Measurements from ENCODE around the gene LARGE1.

Gene LARGE1

GRCh38 chr22:33537059-33537458 lies 383.2 kb downstream of the LARGE1 start:
- Histone ChIP-seq H3K9me3 (ENCODE audit: insufficient read depth, low read length, severe bottlenecking) (peaks cover 3% of the 10 kb centered on the region), H4K20me1 (ENCODE audit: insufficient read depth, low read length) (no peaks in the 10 kb centered on the region), H3K27me3 (ENCODE audit: insufficient read depth, low read length, poor library complexity) (no peaks in the 10 kb centered on the region), H3K4me3 (ENCODE audit: low read depth in 1 of 2, low read length in 2 of 2) (no peak overlapping the region), H2AFZ (ENCODE audit: low read depth, low read length) (no peak overlapping the region), H3K27ac (ENCODE audit: low read length) (no peak overlapping the region), H3K36me3 (ENCODE audit: insufficient read depth, low read length) (no peaks in the 10 kb centered on the region), H3K9ac (ENCODE audit: low read depth, low read length) (no peak overlapping the region), H3K4me2 (ENCODE audit: insufficient read depth, low read length) (no peak overlapping the region), H3K4me1 (ENCODE audit: insufficient read depth, low read length) (no peaks in the 10 kb centered on the region), H3K79me2 (ENCODE audit: insufficient read depth, low read length) (no peaks in the 10 kb centered on the region)
- TF ChIP-seq CTCF (IDR thresholded peaks at IDR 0.05; ENCODE audit: borderline replicate concordance, extremely low read depth, low read length, poor library complexity, severe bottlenecking) = no peak
- no peak for TF ChIP-seq EZH2 (IDR thresholded peaks at IDR 0.05; ENCODE audit: borderline replicate concordance, low read depth, low read length, severe bottlenecking)
- ATAC-seq (ENCODE audit: insufficient read depth, low read depth) = no peak
- no peak for DNase-seq

- no peaks in the 10 kb centered on the region for H3K36me3 ChIP-seq (ENCODE audit: insufficient read depth, low read length)
- H3K4me1 ChIP-seq (ENCODE audit: insufficient read depth, low read length) = no peaks in the 10 kb centered on the region
- no peak for TF ChIP-seq EZH2 (IDR thresholded peaks at IDR 0.05; ENCODE audit: borderline replicate concordance, low read depth, low read length, severe bottlenecking)
- H3K9me3 ChIP-seq (ENCODE audit: insufficient read depth, low read length, severe bottlenecking) = peaks cover 3% of the 10 kb centered on the region
- H3K9ac ChIP-seq (ENCODE audit: low read depth, low read length) = no peak overlapping the region
- no peak for DNase-seq
- H3K27ac ChIP-seq (ENCODE audit: low read length) = no peak overlapping the region
- ATAC-seq (ENCODE audit: insufficient read depth, low read depth) = no peak
- no peaks in the 10 kb centered on the region for H3K79me2 ChIP-seq (ENCODE audit: insufficient read depth, low read length)
- H3K27me3 ChIP-seq (ENCODE audit: insufficient read depth, low read length, poor library complexity) = no peaks in the 10 kb centered on the region
- H4K20me1 ChIP-seq (ENCODE audit: insufficient read depth, low read length) = no peaks in the 10 kb centered on the region
- no peak overlapping the region for H3K4me2 ChIP-seq (ENCODE audit: insufficient read depth, low read length)
- no peak overlapping the region for H3K4me3 ChIP-seq (ENCODE audit: low read depth in 1 of 2, low read length in 2 of 2)
- H2AFZ ChIP-seq (ENCODE audit: low read depth, low read length) = no peak overlapping the region
Observed at GRCh38 chr22:33535937-33536875, 384.1 kb downstream of the LARGE1 start.

DNA sequence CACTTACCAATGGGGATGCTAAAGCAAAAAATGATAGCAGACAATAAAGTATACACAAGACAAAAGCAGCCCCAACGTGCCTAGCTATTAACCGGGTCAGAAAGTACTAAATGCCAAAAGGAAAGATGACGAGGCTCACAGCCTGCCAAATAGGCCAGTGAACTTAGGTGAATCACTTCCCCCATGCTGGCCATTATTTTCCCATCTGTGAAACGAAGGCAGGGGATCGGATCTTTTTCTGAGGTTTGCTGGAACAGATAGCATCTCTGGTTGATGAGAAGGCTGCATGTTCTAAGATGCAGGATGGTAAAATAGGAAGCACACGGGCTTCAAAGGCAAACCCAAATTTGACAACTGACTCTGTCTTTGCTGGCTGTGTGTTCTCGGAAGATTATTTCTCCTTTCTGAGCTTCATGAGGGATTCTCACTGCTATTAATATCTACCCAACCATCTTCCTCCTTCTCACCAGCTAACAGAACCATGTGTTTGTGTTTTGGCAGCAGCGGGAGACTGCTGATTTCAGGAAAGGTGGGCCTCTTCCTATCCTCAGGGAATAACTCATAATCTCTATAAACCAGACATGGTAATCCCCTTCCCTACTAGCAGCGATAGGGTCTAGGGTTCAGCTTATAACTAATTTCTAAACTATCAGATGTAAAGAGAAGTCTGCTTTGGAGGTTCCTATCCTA lies 390.7 kb downstream of the LARGE1 start:
- no peak for DNase-seq
- Histone ChIP-seq H3K79me2 (ENCODE audit: insufficient read depth, low read length) (no peaks in the 10 kb centered on the region), H3K4me1 (ENCODE audit: insufficient read depth, low read length) (no peaks in the 10 kb centered on the region), H2AFZ (ENCODE audit: low read depth, low read length) (no peak overlapping the region), H3K9ac (ENCODE audit: low read depth, low read length) (no peak overlapping the region), H3K27ac (ENCODE audit: low read length) (no peak overlapping the region), H3K4me2 (ENCODE audit: insufficient read depth, low read length) (no peak overlapping the region), H3K9me3 (ENCODE audit: insufficient read depth, low read length, severe bottlenecking) (no peaks in the 10 kb centered on the region), H3K27me3 (ENCODE audit: insufficient read depth, low read length, poor library complexity) (no peaks in the 10 kb centered on the region), H3K4me3 (ENCODE audit: low read depth in 1 of 2, low read length in 2 of 2) (no peak overlapping the region), H3K36me3 (ENCODE audit: insufficient read depth, low read length) (no peaks in the 10 kb centered on the region), H4K20me1 (ENCODE audit: insufficient read depth, low read length) (no peaks in the 10 kb centered on the region)
- TF ChIP-seq EZH2 (IDR thresholded peaks at IDR 0.05; ENCODE audit: borderline replicate concordance, low read depth, low read length, severe bottlenecking) = no peak
- no peak for TF ChIP-seq CTCF (IDR thresholded peaks at IDR 0.05; ENCODE audit: borderline replicate concordance, extremely low read depth, low read length, poor library complexity, severe bottlenecking)
- no peak for ATAC-seq (ENCODE audit: insufficient read depth, low read depth)

DNA sequence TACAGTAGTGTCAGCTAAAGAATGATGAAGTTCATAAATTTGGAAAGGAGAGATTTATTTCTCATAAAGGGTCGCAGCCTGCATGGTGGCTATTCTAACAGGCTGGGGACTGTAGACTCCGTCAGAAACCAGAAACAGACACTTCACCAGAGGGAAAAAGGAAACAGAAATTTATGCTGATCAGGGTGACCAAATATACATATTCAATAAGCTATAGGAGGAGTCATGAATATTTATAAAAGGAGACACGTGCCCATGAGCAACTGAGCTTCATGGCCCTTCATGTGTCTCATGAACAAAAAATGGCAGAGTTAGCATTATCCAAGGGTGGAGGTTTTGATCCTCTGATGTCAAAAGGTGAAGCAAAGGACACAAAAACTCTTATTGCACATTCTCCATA lies 392.1 kb downstream of the LARGE1 start:
- no peak for ATAC-seq (ENCODE audit: insufficient read depth, low read depth)
- Histone ChIP-seq H3K36me3 (ENCODE audit: insufficient read depth, low read length) (no peaks in the 10 kb centered on the region), H3K27me3 (ENCODE audit: insufficient read depth, low read length, poor library complexity) (no peaks in the 10 kb centered on the region), H3K79me2 (ENCODE audit: insufficient read depth, low read length) (no peaks in the 10 kb centered on the region), H3K27ac (ENCODE audit: low read length) (no peak overlapping the region), H4K20me1 (ENCODE audit: insufficient read depth, low read length) (no peaks in the 10 kb centered on the region), H3K9me3 (ENCODE audit: insufficient read depth, low read length, severe bottlenecking) (no peaks in the 10 kb centered on the region), H3K4me1 (ENCODE audit: insufficient read depth, low read length) (no peaks in the 10 kb centered on the region), H2AFZ (ENCODE audit: low read depth, low read length) (no peak overlapping the region), H3K4me3 (ENCODE audit: low read depth in 1 of 2, low read length in 2 of 2) (no peak overlapping the region), H3K4me2 (ENCODE audit: insufficient read depth, low read length) (no peak overlapping the region), H3K9ac (ENCODE audit: low read depth, low read length) (no peak overlapping the region)
- DNase-seq = no peak
- TF ChIP-seq CTCF (IDR thresholded peaks at IDR 0.05; ENCODE audit: borderline replicate concordance, extremely low read depth, low read length, poor library complexity, severe bottlenecking) (no peak), EZH2 (IDR thresholded peaks at IDR 0.05; ENCODE audit: borderline replicate concordance, low read depth, low read length, severe bottlenecking) (no peak)

All from DND-41 (cell line).